ENCODE measurements around the gene NXPE1. TPM values are rescaled to one million over a fixed set of nuclear protein-coding genes. Genes with fewer than 3 reads are reported as not detected.

The NXPE1 gene
- polyA plus RNA-seq, 1 donor (not counting 4 experiments of a cell fraction or from before 2014, with no cell fraction given): not detected

GRCh38 chr11:114496915-114497314 lies 62.8 kb downstream of the NXPE1 start:
- no peak overlapping the region for H3K9ac ChIP-seq (ENCODE audit: control insufficient read depth, extremely low read depth, insufficient read depth, low read length)
- no peaks in the 10 kb centered on the region for H4K20me1 ChIP-seq (ENCODE audit: control insufficient read depth, extremely low read depth, insufficient read depth, low read length)
- no peaks in the 10 kb centered on the region for H3K9me3 ChIP-seq (ENCODE audit: control insufficient read depth, low read depth, low read length)
- no peak overlapping the region for H2AFZ ChIP-seq (ENCODE audit: control insufficient read depth, low read length)
- H3K79me2 ChIP-seq (ENCODE audit: control insufficient read depth, insufficient read depth, low read length): no peaks in the 10 kb centered on the region
- TF ChIP-seq EZH2 (IDR thresholded peaks at IDR 0.05; ENCODE audit: low read length): no peak
- TF ChIP-seq CTCF (optimal IDR thresholded peaks at IDR 0.05 in 1 of 3, IDR thresholded peaks at IDR 0.05 in 1 of 3, conservative IDR thresholded peaks at IDR 0.05 in 1 of 3; ENCODE audit: extremely low read depth in 1 of 3, insufficient read depth in 2 of 3, low read length in 3 of 3): no peak
- no peak overlapping the region for H3K4me2 ChIP-seq (ENCODE audit: control insufficient read depth, extremely low read depth, insufficient read depth, low read depth, low read length)
- no peak overlapping the region for H3K27ac ChIP-seq (ENCODE audit: control insufficient read depth, insufficient read depth, low read length)
- FAIRE-seq: no peak
- no peak for DNase-seq (ENCODE audit: low read depth, low spot score)
- H3K9me1 ChIP-seq (ENCODE audit: control insufficient read depth, extremely low read depth, insufficient read depth, low read length): no peaks in the 10 kb centered on the region
- no peak overlapping the region for H3K4me3 ChIP-seq (ENCODE audit: control insufficient read depth in 2 of 3, extremely low read depth in 1 of 3, insufficient read depth in 2 of 3, low read depth in 1 of 3, low read length in 3 of 3)
- no peaks in the 10 kb centered on the region for H3K36me3 ChIP-seq (ENCODE audit: control insufficient read depth in 2 of 2, extremely low read depth in 1 of 2, insufficient read depth in 2 of 2, low read length in 2 of 2)
- dilution Hi-C loops (cut with MboI; ENCODE audit: extremely low pct_ligation_motif_present, low sequenced_read_pairs): no loop called here
- no peaks in the 10 kb centered on the region for H3K27me3 ChIP-seq (ENCODE audit: control insufficient read depth, extremely low read depth, insufficient read depth, low read length)
- H3K4me1 ChIP-seq (ENCODE audit: control insufficient read depth, extremely low read depth, insufficient read depth, low read length): no peaks in the 10 kb centered on the region

- Histone ChIP-seq H3K9ac (ENCODE audit: control insufficient read depth, extremely low read depth, insufficient read depth, low read length) (no peak overlapping the region), H3K27ac (ENCODE audit: control insufficient read depth, insufficient read depth, low read length) (no peak overlapping the region)
- TF ChIP-seq CTCF (optimal IDR thresholded peaks at IDR 0.05 in 1 of 3, IDR thresholded peaks at IDR 0.05 in 1 of 3, conservative IDR thresholded peaks at IDR 0.05 in 1 of 3; ENCODE audit: extremely low read depth in 1 of 3, insufficient read depth in 2 of 3, low read length in 3 of 3): no peak
- no peak for TF ChIP-seq EZH2 (IDR thresholded peaks at IDR 0.05; ENCODE audit: low read length)
Measured at GRCh38 chr11:114483929-114484328, 75.8 kb downstream of the NXPE1 start.

More at GRCh38 chr11:114483929-114484328, 75.8 kb downstream of the NXPE1 start:
- dilution Hi-C loops (cut with MboI; ENCODE audit: extremely low pct_ligation_motif_present, low sequenced_read_pairs): no loop called here
- Histone ChIP-seq H2AFZ (ENCODE audit: control insufficient read depth, low read length) (no peak overlapping the region), H3K4me2 (ENCODE audit: control insufficient read depth, extremely low read depth, insufficient read depth, low read depth, low read length) (no peak overlapping the region), H3K9me3 (ENCODE audit: control insufficient read depth, low read depth, low read length) (no peaks in the 10 kb centered on the region), H3K27me3 (ENCODE audit: control insufficient read depth, extremely low read depth, insufficient read depth, low read length) (no peaks in the 10 kb centered on the region), H3K79me2 (ENCODE audit: control insufficient read depth, insufficient read depth, low read length) (no peaks in the 10 kb centered on the region), H3K4me3 (ENCODE audit: control insufficient read depth in 2 of 3, extremely low read depth in 1 of 3, insufficient read depth in 2 of 3, low read depth in 1 of 3, low read length in 3 of 3) (no peak overlapping the region), H3K36me3 (ENCODE audit: control insufficient read depth in 2 of 2, extremely low read depth in 1 of 2, insufficient read depth in 2 of 2, low read length in 2 of 2) (no peaks in the 10 kb centered on the region), H3K9me1 (ENCODE audit: control insufficient read depth, extremely low read depth, insufficient read depth, low read length) (no peaks in the 10 kb centered on the region), H4K20me1 (ENCODE audit: control insufficient read depth, extremely low read depth, insufficient read depth, low read length) (no peaks in the 10 kb centered on the region), H3K4me1 (ENCODE audit: control insufficient read depth, extremely low read depth, insufficient read depth, low read length) (no peaks in the 10 kb centered on the region)
- no peak for DNase-seq (ENCODE audit: low read depth, low spot score)
- no peak for FAIRE-seq

Measured in keratinocyte (primary cell).